ENCODE data around the gene RAI14.
"Not testable (repeated sequence)": the region's sequence is repeated elsewhere in the genome, so short reads cannot be mapped to it uniquely, and the experiment has no call there.

Gene RAI14

DNA sequence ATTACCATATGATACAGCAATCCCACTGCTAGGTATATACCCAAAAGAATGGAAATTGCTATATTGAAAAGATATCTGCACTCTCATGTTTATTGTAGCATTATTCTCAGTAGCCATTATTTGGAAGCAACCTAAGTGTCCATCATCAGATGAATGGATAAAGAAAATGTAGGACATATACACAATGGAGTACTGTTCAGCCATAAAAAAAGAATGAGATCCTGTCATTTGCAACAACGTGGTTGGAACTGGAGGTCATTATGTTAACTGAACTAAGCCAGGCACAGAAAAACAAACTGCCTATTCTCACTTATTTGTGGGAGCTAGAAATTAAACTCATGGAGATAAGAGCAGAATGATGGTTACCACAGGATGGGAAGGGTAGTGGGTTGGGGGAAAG is 119.8 kb downstream of the RAI14 start:
- no peak for DNase-seq

DNA sequence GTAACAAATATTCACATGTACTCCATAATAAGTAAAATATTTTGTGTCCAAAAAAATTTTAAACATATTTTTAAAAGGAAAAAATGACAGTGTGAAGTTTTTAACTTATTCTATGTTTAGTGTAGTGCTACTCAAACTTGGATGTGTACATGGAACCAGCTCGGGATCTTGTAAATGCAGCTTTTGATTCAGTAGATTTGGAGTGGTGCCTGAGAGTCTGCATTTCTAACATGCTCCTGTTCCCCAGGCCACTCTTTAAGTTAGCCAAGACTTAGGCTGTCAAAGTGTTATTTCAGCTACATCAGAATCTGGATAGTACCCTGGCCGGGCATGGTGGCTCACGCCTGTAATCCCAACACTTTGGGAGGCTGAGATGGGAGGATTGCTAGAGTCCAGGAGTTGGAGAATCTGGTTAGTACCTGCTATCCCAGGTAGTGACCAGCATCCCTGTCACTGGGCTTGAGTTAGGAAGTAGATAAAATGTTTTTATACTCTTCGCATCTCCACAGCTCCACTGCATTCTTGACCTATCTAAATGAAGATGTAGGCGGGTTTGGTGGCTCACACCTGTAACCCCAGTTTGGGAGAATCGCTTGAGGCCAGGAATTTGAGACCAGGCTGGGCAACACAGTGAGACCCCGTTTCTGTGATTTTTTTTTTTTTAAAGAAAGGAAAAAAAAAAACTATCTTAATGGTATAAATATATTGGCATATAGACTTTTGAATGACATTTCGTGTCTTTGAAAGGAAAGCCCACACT is 122.1 kb downstream of the RAI14 start:
- no peak for DNase-seq

DNA sequence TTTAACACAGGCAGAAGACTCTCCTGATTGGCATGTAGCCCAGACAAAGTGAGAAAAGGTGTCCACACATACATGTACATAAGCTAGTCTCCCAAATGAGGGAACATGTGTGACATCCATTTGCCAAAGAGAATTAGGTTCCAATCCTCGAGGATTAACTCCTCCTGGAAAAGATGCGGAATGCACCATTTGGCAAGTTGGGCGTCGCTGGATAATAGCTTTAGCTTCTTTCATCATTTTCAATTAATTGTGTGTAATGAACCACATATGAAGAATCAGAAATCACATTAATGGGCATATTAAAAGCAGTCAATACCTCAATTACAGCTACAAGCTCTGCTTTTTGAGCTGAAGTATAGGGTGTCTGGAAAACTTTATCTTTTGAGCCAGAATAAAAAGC is 127.8 kb downstream of the RAI14 start:
- not testable (repeated sequence) for DNase-seq

DNA sequence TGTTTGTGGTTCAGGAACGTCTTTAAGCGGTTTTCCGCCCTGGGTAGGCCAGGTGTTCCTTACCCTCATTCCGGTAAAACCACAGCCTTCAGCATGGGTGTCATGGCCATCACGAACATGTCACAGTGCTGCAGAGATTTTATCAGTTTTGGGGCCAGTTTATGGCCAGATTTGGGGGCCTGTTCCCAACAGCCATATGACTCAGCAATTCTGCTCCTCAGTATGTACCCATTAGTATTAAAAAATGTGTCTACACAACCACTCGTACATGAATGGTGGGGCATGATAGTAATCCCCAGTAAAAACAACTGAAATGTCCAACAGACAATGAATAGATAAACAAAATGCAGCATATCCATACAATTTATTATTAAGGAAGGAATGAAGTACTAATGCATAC is 130.9 kb downstream of the RAI14 start:
- DNase-seq, result no peak

DNA sequence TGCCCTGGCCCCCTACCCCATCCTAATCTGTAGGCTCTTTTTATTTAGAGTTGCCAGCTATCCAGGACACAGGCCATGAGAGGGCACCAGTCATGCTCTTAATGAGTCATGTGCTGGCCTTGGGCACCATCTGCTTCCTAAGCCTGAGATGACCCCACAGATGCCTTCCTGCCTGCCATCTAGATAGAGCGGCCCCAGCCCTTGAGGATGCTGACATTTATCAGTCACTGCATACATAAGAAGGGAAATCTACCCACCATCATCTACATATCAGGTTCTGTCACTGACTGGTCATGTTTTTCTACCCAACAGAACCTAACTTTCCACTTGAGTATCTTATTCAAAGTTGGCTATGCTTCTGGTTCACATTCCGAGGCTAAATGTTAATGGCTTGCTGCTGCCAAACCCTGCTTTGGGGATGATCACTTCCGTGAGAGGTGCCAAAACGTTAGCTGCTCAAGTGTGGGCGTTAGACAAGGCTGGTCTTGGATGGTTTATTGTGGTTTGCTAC is 132.9 kb downstream of the RAI14 start:
- DNase-seq, result no peak

DNA sequence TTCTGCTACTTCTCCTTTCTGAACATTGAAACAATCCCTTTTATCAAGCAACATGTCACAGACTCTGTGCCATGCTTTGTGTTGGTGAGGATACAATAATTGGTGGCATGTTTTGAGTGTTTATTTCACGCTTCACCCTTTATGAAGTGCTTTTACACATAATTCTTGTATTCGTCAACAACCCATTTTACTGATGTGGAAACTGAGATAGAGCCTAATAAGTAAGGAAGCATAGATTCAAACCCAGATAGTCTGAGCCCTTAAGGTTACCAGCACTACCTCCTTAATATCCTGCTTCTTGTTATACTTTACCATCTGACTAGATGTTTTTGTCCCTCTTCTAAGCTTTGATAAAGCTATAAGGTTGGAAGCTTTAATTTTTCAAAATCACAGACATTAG is 133.5 kb downstream of the RAI14 start:
- DNase-seq, result no peak

DNA sequence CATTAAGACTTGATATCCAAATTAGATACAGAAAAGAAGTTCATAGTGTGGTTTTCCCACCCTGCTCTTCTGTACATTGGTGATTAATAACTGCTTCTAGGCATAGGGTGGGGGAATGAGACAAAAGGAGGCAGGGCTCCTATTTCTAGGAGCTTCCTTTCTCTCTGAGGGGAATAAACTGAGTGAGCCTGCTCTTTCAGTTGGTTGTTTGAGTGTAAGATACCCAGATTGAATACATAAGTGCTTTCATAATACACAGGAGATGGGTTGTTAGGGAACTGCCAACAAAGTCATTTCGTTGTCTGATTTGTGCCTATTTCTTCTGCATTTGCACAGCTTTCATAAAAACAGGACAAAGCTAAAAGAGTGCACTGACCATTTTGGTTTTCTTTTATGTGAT is 133.9 kb downstream of the RAI14 start:
- no peak for DNase-seq

DNA sequence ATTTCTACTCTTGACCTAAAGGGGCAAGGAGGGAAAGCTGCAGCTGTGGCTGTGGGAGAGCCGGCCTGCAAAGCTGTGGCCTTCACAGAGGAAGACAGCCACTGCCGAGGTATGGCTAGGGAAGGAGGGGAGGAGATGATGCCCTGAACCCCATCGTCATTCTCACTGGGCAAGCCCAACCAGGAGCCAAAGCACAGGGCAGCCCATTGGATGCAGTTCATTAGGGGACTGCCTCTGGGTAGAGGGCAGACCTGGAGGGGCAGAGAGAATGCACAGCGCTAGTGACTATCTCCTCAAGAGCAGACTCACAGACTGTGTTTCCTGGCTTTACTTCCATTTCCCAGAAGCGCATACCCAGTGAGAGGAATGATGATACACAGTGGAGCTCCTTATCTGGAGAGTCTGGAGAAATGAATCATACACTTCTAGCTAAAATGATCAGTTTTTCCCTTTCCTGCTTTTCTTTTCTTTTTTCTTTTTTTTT is 135.7 kb downstream of the RAI14 start:
- no peak for DNase-seq

DNA sequence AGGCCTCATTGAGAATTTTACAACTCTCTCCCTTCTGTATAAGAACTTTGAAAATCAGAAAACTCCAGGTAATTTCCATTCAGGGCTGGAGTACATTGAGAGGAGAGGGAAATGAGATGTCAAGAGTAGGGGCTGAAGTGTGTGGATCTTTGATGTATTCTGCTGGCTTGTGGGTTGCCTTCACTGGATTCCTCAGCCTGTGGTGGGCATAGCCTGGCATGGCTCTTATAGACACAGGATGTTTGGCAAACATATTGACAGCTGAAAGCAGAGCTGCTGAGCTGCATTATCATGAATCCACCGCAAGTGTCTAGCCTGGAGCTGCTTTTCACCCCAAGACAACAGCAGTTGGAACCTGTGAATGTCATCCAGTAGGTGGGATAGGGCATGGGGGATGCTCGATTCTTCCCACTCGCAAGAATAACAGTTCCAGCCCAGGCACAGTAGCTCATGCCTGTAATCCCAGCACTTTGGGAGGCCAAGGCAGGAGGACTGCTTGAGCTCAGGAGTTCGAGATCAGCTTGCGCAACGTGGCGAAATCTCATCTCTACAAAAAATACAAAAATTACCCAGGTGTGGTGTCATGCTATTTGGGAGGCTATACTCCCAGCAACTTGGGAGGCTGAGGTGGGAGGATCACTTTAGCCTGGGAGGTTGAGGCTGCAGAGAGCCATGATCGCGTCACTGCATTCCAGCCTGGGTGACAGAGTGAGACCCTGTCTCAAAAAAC is 146.9 kb downstream of the RAI14 start:
- DNase-seq, result no peak

DNA sequence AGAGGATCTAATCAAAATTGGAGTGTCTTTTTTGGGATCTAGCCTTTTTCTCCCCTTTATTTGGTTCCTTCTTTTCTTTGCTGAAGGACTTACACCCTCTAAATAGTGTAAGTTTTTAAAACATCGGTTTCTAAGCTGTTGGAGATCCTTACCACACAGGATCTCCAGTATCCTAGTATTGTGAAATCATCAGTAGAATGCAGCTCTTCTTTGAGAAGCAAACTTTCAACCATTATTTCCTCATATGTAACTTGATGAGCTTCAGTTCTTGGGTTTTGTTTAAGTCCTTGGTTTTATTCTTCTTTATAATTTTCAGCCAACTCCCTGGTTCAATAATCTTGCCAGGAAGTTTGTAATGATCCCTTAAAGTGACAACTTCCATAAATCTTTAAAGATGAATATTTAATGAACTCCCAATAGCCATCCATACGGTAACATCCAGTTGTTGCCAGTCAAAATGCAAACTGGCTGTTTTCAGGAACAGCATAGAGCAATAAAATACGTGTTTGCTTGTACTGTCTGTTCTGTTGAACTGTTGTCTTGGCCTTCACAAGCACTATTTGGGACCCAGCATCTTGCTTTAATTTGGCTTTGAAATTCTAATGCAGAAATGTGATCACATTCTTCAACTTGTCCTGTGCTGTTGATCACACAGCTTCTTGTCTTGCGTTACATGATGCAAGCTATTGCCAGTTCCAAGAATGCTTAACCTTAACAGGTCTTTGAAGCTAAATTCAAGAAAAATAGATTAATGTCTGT is 148.0 kb downstream of the RAI14 start:
- DNase-seq, result no peak

DNA sequence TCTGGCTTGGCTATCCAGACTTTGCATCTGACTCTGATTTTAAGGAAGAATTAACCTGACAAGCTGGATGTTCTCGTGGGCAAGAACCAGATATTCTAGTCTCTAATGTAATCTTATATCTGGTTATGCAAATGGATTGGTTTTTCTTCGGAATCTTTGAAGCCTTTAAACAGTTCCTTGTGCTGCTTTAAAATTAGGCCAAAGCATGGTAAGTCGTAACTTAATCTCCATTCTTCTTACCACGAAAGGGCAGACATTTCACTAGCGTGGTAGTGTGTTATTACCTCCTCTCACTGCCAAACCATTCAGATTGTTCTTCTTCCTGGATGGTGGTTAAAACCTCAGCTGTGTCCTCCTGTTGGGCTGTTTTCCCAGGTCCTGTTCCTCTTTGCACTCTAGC is 148.8 kb downstream of the RAI14 start:
- DNase-seq, result no peak

DNA sequence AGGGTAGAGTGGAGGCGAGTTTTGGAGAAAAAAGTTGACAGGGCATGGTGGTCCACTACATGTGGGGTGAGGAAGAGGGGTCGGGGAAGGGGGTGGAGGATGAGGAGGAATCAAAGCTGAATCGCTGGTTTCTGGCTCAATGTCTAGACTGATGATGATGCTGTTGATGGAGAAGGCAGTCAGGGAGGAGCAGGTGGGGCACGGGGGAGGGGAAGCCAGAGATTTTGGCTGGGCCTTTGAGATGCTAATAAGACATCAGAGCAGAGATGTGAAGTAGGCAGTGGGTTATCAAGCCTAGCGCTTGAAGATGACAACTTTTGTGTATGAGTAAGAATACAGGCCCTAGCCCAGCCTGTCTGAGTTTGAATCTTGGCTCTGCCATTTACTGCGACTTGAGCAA is 150.4 kb downstream of the RAI14 start:
- DNase-seq, result no peak

DNA sequence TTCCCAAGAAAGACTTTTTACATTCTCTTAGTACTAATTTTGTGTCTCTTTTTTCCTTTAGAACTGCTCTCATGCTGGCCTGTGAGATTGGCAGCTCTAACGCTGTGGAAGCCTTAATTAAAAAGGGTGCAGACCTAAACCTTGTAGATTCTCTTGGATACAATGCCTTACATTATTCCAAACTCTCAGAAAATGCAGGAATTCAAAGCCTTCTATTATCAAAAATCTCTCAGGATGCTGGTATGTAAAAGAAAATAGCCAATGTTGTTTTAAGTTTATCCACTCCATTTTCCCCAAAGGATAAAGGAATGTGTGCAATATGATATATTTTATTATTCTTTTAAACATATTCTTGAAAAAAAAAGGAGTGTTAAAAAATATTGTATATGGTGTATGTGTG is 155.6 kb downstream of the RAI14 start:
- no peak for DNase-seq

DNA sequence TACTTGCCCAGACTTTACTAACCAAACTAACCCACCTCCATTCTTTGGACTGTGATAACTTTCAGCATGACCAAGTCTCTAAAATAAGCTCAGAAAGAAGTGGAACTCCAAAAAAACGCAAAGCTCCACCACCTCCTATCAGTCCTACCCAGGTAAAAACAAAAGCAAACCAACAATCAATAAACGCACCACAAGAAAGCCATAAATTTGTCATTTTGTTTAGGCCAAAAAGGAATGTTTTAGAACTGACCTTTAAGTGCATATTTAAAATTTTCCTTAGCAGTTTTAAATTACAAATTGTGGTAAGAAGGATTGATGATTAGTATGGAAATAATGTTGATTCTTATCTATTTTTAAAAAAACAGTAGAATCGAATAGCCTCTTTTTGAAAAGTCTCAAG is 157.4 kb downstream of the RAI14 start:
- no peak for DNase-seq

DNA sequence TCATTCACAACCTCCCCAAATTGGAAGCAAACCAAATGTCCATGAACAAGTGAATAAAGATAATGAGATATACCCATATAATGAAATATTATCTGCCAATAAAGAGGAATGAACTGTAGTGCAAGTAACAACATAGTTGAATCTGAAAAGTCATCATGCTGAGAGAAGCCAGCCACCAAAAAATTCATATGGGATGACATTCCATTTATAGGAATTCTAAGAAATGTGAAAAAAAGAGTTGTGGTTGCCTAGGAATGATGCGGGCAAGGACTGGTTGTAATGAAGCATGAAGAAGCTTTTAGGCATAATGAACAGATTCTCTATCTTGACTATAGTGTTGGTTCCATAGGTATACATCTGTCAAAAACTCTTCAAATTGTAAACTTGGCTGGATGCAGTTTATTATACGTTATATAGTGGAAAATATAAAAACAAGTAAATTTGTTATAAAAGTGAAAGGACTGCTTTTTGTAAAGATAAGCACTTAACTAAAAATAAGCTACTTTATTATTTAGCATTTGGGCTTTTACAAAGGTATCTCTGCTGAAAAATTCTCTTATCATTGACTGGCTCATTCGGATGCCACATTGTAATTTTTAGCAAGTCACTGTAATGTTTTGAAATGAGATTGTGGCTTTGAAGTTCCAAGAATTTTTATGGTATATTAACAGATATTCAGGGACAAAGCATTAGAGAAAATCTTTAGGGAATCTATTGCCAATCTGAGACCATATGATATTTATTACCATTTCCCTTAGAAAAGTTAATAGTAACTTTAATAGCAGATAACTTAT is 161.6 kb downstream of the RAI14 start:
- DNase-seq, result no peak

DNA sequence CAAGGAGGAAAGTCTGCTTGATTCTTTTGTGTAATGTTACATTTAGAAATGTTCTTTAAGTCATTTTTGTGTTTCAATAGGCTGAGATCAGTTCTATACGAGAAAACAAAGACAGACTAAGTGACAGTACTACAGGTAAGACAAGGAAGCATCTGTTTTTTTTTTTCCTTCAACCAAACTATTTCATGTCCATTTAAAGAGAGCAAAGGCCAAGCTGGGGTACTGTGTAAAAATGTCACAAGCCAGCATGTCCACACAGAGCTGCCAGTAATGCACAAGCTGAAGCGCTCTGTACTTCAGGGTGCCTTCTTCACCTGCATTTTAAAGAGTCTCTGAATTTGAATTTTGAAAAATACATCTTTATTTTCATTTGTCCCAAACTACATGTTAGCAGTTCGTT is 162.6 kb downstream of the RAI14 start:
- no peak for DNase-seq

DNA sequence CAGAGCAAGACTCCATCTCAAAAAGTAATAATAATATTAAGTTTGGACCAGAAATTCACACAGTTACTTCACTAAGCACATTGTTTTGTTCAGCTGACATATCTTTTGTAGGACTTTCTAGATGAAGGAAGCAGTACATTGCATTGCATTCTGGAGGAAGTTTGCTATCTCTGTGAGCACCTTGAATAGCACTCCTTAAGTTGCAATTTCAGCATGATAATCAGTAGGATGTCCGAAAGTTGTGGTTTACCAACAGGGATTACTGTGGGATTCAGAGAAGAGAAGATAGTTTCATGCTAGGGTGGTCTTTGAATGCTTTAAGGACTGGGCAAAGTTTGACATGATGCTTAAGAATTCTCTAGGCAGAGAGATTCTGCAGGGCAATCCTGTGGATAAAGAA is 164.5 kb downstream of the RAI14 start:
- no peak for DNase-seq

DNA sequence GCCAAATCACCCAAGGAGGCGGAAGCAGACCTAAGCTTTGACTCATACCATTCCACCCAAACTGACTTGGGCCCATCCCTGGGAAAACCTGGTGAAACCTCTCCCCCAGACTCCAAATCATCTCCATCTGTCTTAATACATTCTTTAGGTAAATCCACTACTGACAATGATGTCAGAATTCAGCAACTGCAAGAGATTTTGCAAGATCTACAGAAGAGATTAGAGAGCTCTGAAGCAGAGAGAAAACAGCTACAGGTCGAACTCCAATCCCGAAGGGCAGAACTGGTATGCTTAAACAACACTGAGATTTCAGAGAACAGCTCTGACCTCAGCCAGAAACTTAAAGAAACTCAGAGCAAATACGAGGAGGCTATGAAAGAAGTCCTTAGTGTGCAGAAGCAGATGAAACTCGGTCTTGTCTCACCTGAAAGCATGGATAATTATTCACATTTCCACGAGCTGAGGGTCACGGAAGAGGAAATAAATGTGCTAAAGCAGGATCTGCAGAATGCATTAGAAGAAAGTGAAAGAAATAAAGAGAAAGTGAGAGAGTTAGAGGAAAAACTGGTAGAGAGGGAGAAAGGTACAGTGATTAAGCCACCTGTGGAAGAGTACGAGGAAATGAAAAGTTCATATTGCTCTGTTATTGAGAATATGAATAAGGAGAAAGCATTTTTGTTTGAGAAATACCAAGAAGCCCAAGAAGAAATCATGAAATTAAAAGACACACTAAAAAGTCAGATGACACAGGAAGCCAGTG is 167.0 kb downstream of the RAI14 start:
- no peak for DNase-seq

DNA sequence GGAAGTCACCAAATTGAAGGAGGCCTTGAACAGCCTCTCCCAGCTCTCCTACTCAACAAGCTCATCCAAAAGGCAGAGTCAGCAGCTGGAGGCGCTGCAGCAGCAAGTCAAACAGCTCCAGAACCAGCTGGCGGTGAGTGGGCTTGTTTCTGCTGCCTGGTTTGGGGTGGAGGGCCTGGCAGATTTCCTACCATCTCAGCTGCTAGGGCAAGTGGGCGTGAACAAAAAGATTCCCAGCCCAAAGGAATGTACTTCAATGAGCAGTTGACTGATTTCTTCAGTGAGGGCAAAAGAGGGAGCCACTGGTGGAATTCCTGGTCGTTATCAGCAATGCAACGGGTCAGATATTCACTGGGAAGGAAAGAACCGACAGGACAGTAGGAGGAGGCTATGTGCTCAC is 170.2 kb downstream of the RAI14 start:
- DNase-seq, result no peak

DNA sequence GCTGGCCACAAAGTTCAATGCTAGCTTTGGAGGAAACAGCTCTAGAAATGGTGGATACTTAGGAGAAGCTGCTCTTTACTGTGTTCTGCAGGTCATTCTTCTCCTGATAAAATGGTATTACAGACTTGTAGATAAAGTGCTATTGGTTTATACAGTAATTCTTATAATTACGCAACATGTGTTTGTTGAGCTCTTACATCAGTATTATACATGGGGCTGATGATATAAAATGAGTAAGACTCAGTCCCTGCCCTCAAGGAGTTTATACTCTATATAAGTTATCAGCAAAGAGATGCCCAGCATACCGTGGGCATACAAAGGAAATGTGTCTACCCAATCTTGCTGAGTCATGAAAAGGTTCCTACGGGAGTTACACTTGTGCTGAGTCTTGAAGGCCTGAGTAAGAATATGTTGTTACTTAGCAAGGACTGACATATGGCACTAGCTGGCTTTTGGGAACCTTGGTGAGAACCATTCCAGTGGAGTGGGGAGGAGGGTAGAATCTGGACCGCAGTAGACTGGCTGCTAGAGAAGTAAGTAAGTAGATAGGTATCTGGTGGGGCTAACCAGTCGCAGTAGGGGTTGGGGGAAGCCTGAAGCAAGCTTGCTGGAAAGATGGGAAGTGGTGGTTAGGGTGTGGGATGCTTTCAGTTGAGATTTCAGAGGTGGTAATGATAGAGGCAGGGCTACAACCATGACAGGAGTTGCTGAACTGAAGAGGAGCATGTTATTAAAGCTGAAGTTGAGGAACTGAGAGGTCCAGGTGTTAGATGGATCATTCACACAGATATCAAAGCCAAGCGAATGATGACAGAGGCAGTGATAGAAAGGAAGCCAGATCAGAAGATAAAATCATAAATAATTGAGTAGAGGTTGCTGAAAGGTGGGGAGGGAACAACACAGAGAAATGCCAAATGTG is 171.7 kb downstream of the RAI14 start:
- no peak for DNase-seq

DNA sequence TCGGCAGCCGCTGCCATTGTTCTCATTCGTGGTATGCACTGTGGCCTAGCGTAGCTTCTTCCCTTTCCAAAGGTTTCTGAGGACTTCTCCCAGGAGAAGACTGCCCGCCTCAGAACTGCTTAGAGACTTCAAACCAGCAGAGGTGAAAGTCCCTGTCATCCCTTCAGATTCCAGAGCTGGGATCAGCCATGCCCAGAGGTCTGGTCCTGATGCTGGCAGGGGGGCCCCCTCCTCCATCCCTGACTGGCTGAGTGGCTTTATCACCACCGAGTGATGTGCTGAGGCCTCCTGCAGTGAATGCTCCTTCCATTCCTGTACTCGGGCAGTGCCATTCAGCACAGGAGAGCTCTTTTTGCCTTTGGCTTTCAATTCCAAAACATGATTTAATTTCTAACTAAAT is 174.7 kb downstream of the RAI14 start:
- not testable (repeated sequence) for DNase-seq
